Kidney (tissue), 14 donors: ENCODE data around the gene PPDPF. TPM values are rescaled to one million over a fixed set of nuclear protein-coding genes. Genes with fewer than 3 reads are reported as not detected.
A peak's percentile ranks its signal among the peaks of the same experiment; 100 is the strongest.

Source experiments
- DNase-seq, 5 donors: peaks; one replicate each; pipeline ENCODE4 v3.0.0-alpha.2; 2013 to 2020
- FAIRE-seq: peaks from 2 replicates; lab custom pipeline; 2012; peaks lifted over from hg19 to GRCh38; lab: Jason Lieb, UNC
- H3K27ac ChIP-seq, 2 donors: one replicate each; pipeline ENCODE4 v1.7.0; 2013; ENCODE audit warnings: low read depth in 2 of 2, low read length in 2 of 2, inconsistent platforms in 1 of 2
- H3K27me3 ChIP-seq: one replicate; pipeline ENCODE4 v1.7.1; 2013; ENCODE audit warnings: low read length, inconsistent platforms; ENCODE audit not compliant: control insufficient read depth, insufficient read depth
- H3K36me3 ChIP-seq, 3 donors: one replicate each; pipeline versions ENCODE4 v1.7.0 to v1.7.1; 2013; ENCODE audit warnings: low read length in 3 of 3, control low read depth in 1 of 3, inconsistent platforms in 1 of 3; ENCODE audit not compliant: insufficient read depth in 3 of 3, control insufficient read depth in 2 of 3
- H3K4me1 ChIP-seq, 3 donors: one replicate each; pipeline versions ENCODE4 v1.7.0 to v1.7.1; 2013; ENCODE audit warnings: low read length in 3 of 3, inconsistent platforms in 1 of 3, low read depth in 1 of 3; ENCODE audit not compliant: control insufficient read depth in 2 of 3, insufficient read depth in 2 of 3
- H3K4me3 ChIP-seq, 3 donors: one replicate each; pipeline versions ENCODE4 v1.7.0 to v1.8.1; 2013; ENCODE audit warnings: low read length in 3 of 3, control low read depth in 1 of 3, inconsistent platforms in 1 of 3
- H3K9ac ChIP-seq, 3 donors: one replicate each; pipeline versions ENCODE4 v1.7.0 to v1.7.1; 2013; ENCODE audit warnings: low read length in 3 of 3, control low read depth in 1 of 3, inconsistent platforms in 1 of 3
- H3K9me3 ChIP-seq, 3 donors: one replicate each; pipeline versions ENCODE4 v1.7.0 to v1.7.1; 2013; ENCODE audit warnings: low read length in 3 of 3, control low read depth in 1 of 3, inconsistent platforms in 1 of 3; ENCODE audit not compliant: control insufficient read depth in 2 of 3, insufficient read depth in 1 of 3
- intact Hi-C: fragments of 100-400 bp; cut with DNase I; formaldehyde crosslinking; loops from one replicate; pipeline ENCODE4 v1.11.1; 2022
- polyA plus RNA-seq: library from polyadenylated mRNA; stranded (reverse); fragments of 350-450 nt; fragmentation: Illumina TruSeq; extraction: RNeasy Lipid Tissue Mini Kit (QIAGEN cat#74804); gene quantifications from one replicate; pipeline ENCODE4 v1.2.3, GENCODE V29; 2014; ENCODE audit warnings: low read depth, low replicate concordance; ENCODE audit not compliant: insufficient read depth
- total RNA-seq: library from RNA; stranded (reverse); fragmentation: NEBNext Ultra II Directional; extraction: Animal tissue kit (Norgen Biotek cat#: 25700); gene quantifications from one replicate; pipeline ENCODE4 v1.2.1, GENCODE V29; 2021
- TF ChIP-seq, protein P1 (sequence below): IDR thresholded peaks from 3 replicates; pipeline ENCODE4 v1.5.1; 2012; ENCODE audit warnings: mild to moderate bottlenecking, moderate library complexity, borderline replicate concordance; ENCODE audit not compliant: insufficient read depth; ENCODE audit errors: extremely low read depth
- donor health status: control.
- donor health status: control.
- donor health status: control.
- donor health status: control.
- donor health status: control.
- donor health status: DM: yes; HTN: yes; CAD: no.
- donor health status: Normal renal cell carcinoma (clear cell type).

PPDPF gene
- total and polyA plus RNA-seq, 2 donors from 2014 or later = 578 to 961 TPM

GRCh38 chr20:63553251-63553932 lies 32.8 kb downstream of the PPDPF start:
- Histone ChIP-seq H3K9me3 (no peaks in the 10 kb centered on the region), H3K4me1 (no peaks in the 10 kb centered on the region), H3K36me3 (no peaks in the 10 kb centered on the region), H3K9ac (no peak overlapping the region), H3K27me3 (no peaks in the 10 kb centered on the region), H3K4me3 (peak overlapping the region in 1 of 3 donors; percentile 29), H3K27ac (no peak overlapping the region)
- FAIRE-seq = no peak
- DNase-seq = peak; percentile 82 to 97 (median 89)
- TF ChIP-seq, protein P1, sequence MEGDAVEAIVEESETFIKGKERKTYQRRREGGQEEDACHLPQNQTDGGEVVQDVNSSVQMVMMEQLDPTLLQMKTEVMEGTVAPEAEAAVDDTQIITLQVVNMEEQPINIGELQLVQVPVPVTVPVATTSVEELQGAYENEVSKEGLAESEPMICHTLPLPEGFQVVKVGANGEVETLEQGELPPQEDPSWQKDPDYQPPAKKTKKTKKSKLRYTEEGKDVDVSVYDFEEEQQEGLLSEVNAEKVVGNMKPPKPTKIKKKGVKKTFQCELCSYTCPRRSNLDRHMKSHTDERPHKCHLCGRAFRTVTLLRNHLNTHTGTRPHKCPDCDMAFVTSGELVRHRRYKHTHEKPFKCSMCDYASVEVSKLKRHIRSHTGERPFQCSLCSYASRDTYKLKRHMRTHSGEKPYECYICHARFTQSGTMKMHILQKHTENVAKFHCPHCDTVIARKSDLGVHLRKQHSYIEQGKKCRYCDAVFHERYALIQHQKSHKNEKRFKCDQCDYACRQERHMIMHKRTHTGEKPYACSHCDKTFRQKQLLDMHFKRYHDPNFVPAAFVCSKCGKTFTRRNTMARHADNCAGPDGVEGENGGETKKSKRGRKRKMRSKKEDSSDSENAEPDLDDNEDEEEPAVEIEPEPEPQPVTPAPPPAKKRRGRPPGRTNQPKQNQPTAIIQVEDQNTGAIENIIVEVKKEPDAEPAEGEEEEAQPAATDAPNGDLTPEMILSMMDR = no peak
- intact Hi-C loops = no loop called here

- peak within 1 kb of the TSS in 2 of 3 donors; percentile 16 to 29 for H3K4me3 ChIP-seq
- no peaks in the 10 kb centered on the region for H3K36me3 ChIP-seq
- H3K9ac ChIP-seq = no peak within 1 kb of the TSS
- intact Hi-C loops = no loop called here
- DNase-seq (peak; percentile 78 to 92 (median 88)), FAIRE-seq (no peak)
- H3K9me3 ChIP-seq = no peaks in the 10 kb centered on the region
- no peak within 1 kb of the TSS for H3K27ac ChIP-seq
- TF ChIP-seq, protein P1 = no peak
- no peaks in the 10 kb centered on the region for H3K4me1 ChIP-seq
- no peaks in the 10 kb centered on the region for H3K27me3 ChIP-seq
These were observed 33.3 kb downstream of the PPDPF start, which contains the start of gene FNDC11 for GRCh38 chr20:63553933-63554290. FNDC11 (plus strand) TSS chr20:63554159; CDS start chr20:63555664, 1,505 bp downstream.

DNA sequence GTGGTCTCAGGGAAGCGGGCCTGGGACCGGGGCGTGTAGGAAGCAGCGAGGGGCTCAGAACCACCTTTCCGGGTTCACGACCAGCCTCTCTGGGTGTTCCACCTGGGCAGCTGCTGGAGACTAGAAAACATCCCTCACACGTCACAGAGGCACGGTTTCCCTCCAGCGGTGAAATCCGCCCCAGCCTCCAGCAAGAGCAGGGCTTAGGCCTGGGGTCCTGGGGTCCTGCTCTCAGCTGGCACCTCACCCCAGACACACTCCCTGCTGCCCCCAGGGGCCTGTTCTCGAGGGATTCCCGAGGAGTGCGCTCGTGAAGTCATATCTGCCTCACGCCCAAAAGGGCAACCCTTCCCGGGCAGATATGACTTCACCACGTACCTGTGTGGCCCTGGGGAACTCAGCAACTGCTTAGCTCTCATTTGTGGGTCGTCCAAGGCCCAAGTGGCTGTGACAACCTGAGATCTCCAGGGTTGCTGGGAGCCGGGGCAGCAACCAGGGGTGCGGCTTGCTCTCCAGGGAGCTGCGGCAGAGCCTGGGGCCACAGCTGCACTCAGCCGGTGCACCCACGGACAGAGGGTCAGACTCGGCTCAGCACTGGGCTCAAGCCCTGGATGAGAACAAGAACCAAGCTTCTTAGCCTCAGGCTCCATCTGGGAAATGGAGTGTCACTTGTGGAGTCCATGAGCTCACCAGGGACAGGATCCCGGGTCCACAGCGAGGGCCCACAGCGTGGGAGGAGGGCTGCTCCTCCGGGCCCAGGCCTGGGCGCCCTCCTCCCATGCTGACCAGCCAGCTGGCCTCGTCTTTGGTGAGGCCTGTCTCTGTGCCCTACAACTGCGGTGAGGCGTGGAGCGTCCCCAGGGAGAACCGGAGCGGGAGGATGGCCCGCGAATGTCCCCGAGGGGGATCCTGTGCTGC lies 34.1 kb downstream of the PPDPF start:
- Histone ChIP-seq H3K9me3 (no peaks in the 10 kb centered on the region), H3K9ac (no peak overlapping the region), H3K36me3 (no peaks in the 10 kb centered on the region), H3K27ac (no peak overlapping the region), H3K4me1 (no peaks in the 10 kb centered on the region), H3K4me3 (peak overlapping the region in 1 of 3 donors; percentile 16), H3K27me3 (no peaks in the 10 kb centered on the region)
- TF ChIP-seq, protein P1 = no peak
- FAIRE-seq (no peak), DNase-seq (peak in 2 of 5 donors; percentile 45 to 80)
- intact Hi-C loops = no loop called here
